ENCODE data around the gene NUP43.

DNA sequence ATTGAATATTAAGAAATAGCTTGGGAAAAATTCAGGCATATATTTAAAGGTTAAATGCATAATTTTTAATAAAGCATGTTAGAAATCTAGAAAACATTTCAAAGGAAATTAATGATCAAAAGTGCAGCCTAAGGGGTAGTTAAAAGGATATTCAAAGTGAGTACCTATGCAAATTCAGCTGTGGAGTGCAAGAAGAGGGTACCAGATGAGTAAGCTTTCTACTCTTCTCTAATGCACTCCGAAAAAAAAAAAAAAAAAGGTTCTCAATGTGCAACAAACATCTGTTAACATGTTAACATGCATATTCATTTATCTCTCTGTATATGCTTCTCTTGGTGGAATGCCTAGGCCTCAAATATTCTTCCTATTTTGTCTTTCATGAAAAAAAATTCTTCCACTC is 65.8 kb downstream of the NUP43 start:
- TF ChIP-seq, protein P1, sequence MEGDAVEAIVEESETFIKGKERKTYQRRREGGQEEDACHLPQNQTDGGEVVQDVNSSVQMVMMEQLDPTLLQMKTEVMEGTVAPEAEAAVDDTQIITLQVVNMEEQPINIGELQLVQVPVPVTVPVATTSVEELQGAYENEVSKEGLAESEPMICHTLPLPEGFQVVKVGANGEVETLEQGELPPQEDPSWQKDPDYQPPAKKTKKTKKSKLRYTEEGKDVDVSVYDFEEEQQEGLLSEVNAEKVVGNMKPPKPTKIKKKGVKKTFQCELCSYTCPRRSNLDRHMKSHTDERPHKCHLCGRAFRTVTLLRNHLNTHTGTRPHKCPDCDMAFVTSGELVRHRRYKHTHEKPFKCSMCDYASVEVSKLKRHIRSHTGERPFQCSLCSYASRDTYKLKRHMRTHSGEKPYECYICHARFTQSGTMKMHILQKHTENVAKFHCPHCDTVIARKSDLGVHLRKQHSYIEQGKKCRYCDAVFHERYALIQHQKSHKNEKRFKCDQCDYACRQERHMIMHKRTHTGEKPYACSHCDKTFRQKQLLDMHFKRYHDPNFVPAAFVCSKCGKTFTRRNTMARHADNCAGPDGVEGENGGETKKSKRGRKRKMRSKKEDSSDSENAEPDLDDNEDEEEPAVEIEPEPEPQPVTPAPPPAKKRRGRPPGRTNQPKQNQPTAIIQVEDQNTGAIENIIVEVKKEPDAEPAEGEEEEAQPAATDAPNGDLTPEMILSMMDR (IDR thresholded peaks at IDR 0.05), result no peak
- no peak for TF ChIP-seq EZH2 (IDR thresholded peaks at IDR 0.05)
- no peak for TF ChIP-seq EZH2phosphoT487 (IDR thresholded peaks at IDR 0.05)

Data from neural progenitor cell (in vitro differentiated cells).